GM18868 (cell line): Measurements from ENCODE around the gene SDS.

Experiments used
- ATAC-seq: cut with Tn5 transposase; IDR thresholded peaks from one replicate; pipeline ENCODE4 v1.9.1; 2021; ENCODE audit warnings: mild to moderate bottlenecking, moderate library complexity; ENCODE audit not compliant: unreplicated experiment

Gene SDS

GRCh38 chr12:113403435-113404415 lies at the start of gene SDS:
TSS of gene SDS (minus strand) at chr12:113403887. CDS start at chr12:113399708, 4,179 bp downstream.
- ATAC-seq, result no peak

- no peak for ATAC-seq
Observed at GRCh38 chr12:113453330-113453729, 49.6 kb upstream of the SDS start.

GRCh38 chr12:113452458-113452857 lies 48.8 kb upstream of the SDS start:
- no peak for ATAC-seq

GRCh38 chr12:113449839-113450238 lies 46.2 kb upstream of the SDS start:
- ATAC-seq, result no peak

- no peak for ATAC-seq
Observed at GRCh38 chr12:113449299-113449698, 45.6 kb upstream of the SDS start.

GRCh38 chr12:113448873-113449272 lies 45.2 kb upstream of the SDS start:
- ATAC-seq, result no peak

GRCh38 chr12:113445544-113446171 lies 42.0 kb upstream of the SDS start:
- peak; percentile 60 for ATAC-seq

- no peak for ATAC-seq
Observed at GRCh38 chr12:113443030-113443539, 39.4 kb upstream of the SDS start.

- no peak for ATAC-seq
Observed at GRCh38 chr12:113440947-113441782, 37.5 kb upstream of the SDS start.

GRCh38 chr12:113440336-113440735 lies 36.6 kb upstream of the SDS start:
- no peak for ATAC-seq

- no peak for ATAC-seq
Observed at GRCh38 chr12:113439606-113440030, 35.9 kb upstream of the SDS start.

- no peak for ATAC-seq
Observed at GRCh38 chr12:113439301-113439597, 35.6 kb upstream of the SDS start.

- no peak for ATAC-seq
Observed at GRCh38 chr12:113438523-113439300, 35.0 kb upstream of the SDS start.

- no peak for ATAC-seq
Observed at GRCh38 chr12:113437729-113438100, 34.0 kb upstream of the SDS start.

GRCh38 chr12:113436993-113437728 lies 33.5 kb upstream of the SDS start:
- ATAC-seq, result no peak

GRCh38 chr12:113436586-113436985 lies 32.9 kb upstream of the SDS start:
- no peak for ATAC-seq

GRCh38 chr12:113435367-113435766 lies 31.7 kb upstream of the SDS start:
- ATAC-seq, result no peak

GRCh38 chr12:113432986-113433385 lies 29.3 kb upstream of the SDS start:
- ATAC-seq, result no peak

GRCh38 chr12:113428482-113428881 lies 24.8 kb upstream of the SDS start:
- ATAC-seq, result no peak

GRCh38 chr12:113427882-113428281 lies 24.2 kb upstream of the SDS start:
- no peak for ATAC-seq
